HG02981 (cell line): Measurements from ENCODE around the gene ANO6.
"Not testable (repeated sequence)": the region's sequence is repeated elsewhere in the genome, so short reads cannot be mapped to it uniquely, and the experiment has no call there.

Source experiments
- ATAC-seq: cut with Tn5 transposase; IDR thresholded peaks from one replicate; pipeline ENCODE4 v1.9.1; 2021; ENCODE audit warnings: mild to moderate bottlenecking, moderate library complexity; ENCODE audit not compliant: unreplicated experiment

The ANO6 gene

GRCh38 chr12:45215419-45216229 is at the start of gene ANO6:
Gene ANO6, plus strand, starts transcription at chr12:45216095. Its CDS starts 227 bp downstream, at chr12:45216322.
- ATAC-seq: peak; percentile 56

GRCh38 chr12:45168976-45169375 is 46.9 kb upstream of the ANO6 start:
- no peak for ATAC-seq

- peak; percentile 76 for ATAC-seq
Measured at GRCh38 chr12:45170456-45171042, 45.3 kb upstream of the ANO6 start.

- ATAC-seq: not testable (repeated sequence)
Measured at GRCh38 chr12:45173293-45173692, 42.6 kb upstream of the ANO6 start.

GRCh38 chr12:45174595-45174994 is 41.3 kb upstream of the ANO6 start:
- ATAC-seq: no peak

- ATAC-seq: no peak
Measured at GRCh38 chr12:45178771-45179170, 37.1 kb upstream of the ANO6 start.

GRCh38 chr12:45182511-45182910 is 33.4 kb upstream of the ANO6 start:
- no peak for ATAC-seq

- no peak for ATAC-seq
Measured at GRCh38 chr12:45183246-45183645, 32.6 kb upstream of the ANO6 start.

GRCh38 chr12:45184147-45184963 is 31.5 kb upstream of the ANO6 start:
- no peak for ATAC-seq

GRCh38 chr12:45186762-45187161 is 29.1 kb upstream of the ANO6 start:
- ATAC-seq: no peak

- ATAC-seq: no peak
Measured at GRCh38 chr12:45189766-45190403, 26.0 kb upstream of the ANO6 start.

GRCh38 chr12:45191239-45191638 is 24.7 kb upstream of the ANO6 start:
- ATAC-seq: no peak

- ATAC-seq: no peak
Measured at GRCh38 chr12:45192707-45193106, 23.2 kb upstream of the ANO6 start.

GRCh38 chr12:45200491-45201043 is 15.3 kb upstream of the ANO6 start:
- no peak for ATAC-seq

- no peak for ATAC-seq
Measured at GRCh38 chr12:45203767-45204166, 12.1 kb upstream of the ANO6 start.

- no peak for ATAC-seq
Measured at GRCh38 chr12:45204757-45205156, 11.1 kb upstream of the ANO6 start.

GRCh38 chr12:45205165-45205825 is 10.6 kb upstream of the ANO6 start:
- peak; percentile 70 for ATAC-seq

GRCh38 chr12:45208604-45209487 is 7.0 kb upstream of the ANO6 start:
- no peak for ATAC-seq

- no peak for ATAC-seq
Measured at GRCh38 chr12:45209784-45210183, 6.1 kb upstream of the ANO6 start.
